Mesothelial cell of epicardium (in vitro differentiated cells): Measurements from ENCODE around the gene QKI. TPM values are rescaled to one million over a fixed set of nuclear protein-coding genes. Genes with fewer than 3 reads are reported as not detected.
"Not testable (repeated sequence)": the region's sequence is repeated elsewhere in the genome, so short reads cannot be mapped to it uniquely, and the experiment has no call there.

Experiments
- DNase-seq, 2 experiments: peaks; one replicate each; pipeline ENCODE4 v3.0.0; 2021; ENCODE audit warnings: low spot score in 2 of 2; ENCODE audit not compliant: unreplicated experiment in 2 of 2
- H3K27ac Mint-ChIP-seq: 2 replicates; pipeline ENCODE4 v1.8.0; 2021; ENCODE audit warnings: mixed read lengths
- H3K27me3 Mint-ChIP-seq: 2 replicates; pipeline ENCODE4 v1.8.0; 2021; ENCODE audit warnings: low read depth, mixed read lengths
- H3K36me3 Mint-ChIP-seq: 2 replicates; pipeline ENCODE4 v1.8.0; 2021; ENCODE audit warnings: mixed read lengths
- H3K4me1 Mint-ChIP-seq: 2 replicates; pipeline ENCODE4 v1.8.0; 2021; ENCODE audit warnings: mixed read lengths
- H3K4me3 Mint-ChIP-seq: 2 replicates; pipeline ENCODE4 v1.8.0; 2021; ENCODE audit warnings: mild to moderate bottlenecking, moderate library complexity, mixed read lengths
- H3K9me3 Mint-ChIP-seq: 2 replicates; pipeline ENCODE4 v1.8.0; 2021; ENCODE audit warnings: mixed read lengths
- total RNA-seq: library from RNA; stranded (reverse); gene quantifications from 3 replicates; pipeline ENCODE4 v1.2.1, GENCODE V29; 2021
- TF ChIP-seq, protein P1 (sequence below): fragments of 200-600 bp; sonication (generic); IDR thresholded peaks from one replicate; pipeline ENCODE4 v1.5.0; 2021; ENCODE audit warnings: antibody characterized with exemption; ENCODE audit not compliant: unreplicated experiment

The QKI gene
- total RNA-seq, 1 donor from 2014 or later = 133 TPM

DNA sequence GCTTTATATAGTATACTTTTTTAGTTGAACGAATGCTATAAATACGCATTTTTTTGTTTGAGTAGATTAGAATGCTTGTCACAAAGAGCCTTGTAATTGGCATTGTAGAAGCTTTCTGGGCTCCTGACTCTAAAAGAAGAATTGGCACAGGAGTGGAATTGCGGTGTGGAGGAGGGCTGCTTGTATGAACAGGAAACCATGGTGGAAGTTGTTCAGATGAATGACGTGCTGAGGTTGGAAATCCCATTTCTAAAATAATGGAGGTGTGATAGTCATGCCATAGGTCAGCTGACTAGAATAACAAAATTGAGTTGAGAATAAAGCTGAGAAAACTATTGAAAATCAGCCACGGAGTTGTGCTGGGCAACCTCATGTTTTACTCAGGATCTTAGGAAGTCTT lies 174.9 kb downstream of the QKI start:
- H3K27me3 Mint-ChIP-seq = no peaks in the 10 kb centered on the region
- peaks cover 34% of the 10 kb centered on the region for H3K9me3 Mint-ChIP-seq
- no peak for DNase-seq
- TF ChIP-seq, protein P1, sequence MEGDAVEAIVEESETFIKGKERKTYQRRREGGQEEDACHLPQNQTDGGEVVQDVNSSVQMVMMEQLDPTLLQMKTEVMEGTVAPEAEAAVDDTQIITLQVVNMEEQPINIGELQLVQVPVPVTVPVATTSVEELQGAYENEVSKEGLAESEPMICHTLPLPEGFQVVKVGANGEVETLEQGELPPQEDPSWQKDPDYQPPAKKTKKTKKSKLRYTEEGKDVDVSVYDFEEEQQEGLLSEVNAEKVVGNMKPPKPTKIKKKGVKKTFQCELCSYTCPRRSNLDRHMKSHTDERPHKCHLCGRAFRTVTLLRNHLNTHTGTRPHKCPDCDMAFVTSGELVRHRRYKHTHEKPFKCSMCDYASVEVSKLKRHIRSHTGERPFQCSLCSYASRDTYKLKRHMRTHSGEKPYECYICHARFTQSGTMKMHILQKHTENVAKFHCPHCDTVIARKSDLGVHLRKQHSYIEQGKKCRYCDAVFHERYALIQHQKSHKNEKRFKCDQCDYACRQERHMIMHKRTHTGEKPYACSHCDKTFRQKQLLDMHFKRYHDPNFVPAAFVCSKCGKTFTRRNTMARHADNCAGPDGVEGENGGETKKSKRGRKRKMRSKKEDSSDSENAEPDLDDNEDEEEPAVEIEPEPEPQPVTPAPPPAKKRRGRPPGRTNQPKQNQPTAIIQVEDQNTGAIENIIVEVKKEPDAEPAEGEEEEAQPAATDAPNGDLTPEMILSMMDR = no peak
- H3K4me1 Mint-ChIP-seq = no peaks in the 10 kb centered on the region
- H3K27ac Mint-ChIP-seq = no peak overlapping the region
- no peak overlapping the region for H3K4me3 Mint-ChIP-seq
- H3K36me3 Mint-ChIP-seq = peaks cover 6% of the 10 kb centered on the region

DNA sequence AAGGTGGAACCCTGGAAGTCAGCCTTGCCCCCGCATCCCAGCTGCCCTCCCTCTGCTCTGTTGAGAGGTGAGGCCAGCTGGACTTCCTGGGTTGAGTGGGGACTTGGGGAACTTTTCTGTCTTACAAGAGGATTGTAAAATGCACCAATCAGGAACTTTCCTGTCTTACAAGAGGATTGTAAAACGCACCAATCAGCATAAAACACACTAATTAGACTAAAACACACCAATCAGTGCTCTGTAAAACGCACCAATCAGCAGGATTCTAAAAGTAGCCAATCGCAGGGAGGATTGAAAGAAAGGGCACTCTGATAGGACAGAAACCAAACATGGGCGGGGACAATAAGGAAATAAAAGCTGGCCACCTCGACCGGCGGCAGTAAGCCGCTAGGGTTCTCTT lies 175.6 kb downstream of the QKI start:
- not testable (repeated sequence) for DNase-seq, H3K4me1 Mint-ChIP-seq, H3K27ac Mint-ChIP-seq, H3K27me3 Mint-ChIP-seq, H3K36me3 Mint-ChIP-seq, H3K4me3 Mint-ChIP-seq
- H3K9me3 Mint-ChIP-seq = peaks cover 34% of the 10 kb centered on the region

DNA sequence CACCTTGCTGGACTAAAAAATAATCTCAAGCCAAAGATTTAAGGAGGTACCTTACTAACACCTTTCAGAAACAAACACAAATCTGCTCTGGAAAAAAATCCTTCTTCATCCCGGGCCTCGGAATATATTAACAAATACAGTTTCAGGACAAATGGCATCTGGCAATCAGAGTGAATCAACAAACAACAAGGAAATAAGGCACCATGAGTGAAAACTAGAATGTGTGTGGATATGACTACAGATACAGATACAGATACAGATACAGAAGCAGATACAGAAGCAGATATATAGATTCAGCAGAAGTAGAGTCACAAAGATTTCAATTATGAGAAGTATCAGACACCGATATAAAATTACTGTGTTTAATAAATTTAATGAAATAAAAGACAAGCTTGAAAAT lies 178.4 kb downstream of the QKI start:
- Mint-ChIP-seq H3K27me3 (no peaks in the 10 kb centered on the region), H3K36me3 (peaks cover 6% of the 10 kb centered on the region), H3K4me3 (no peak overlapping the region)

DNA sequence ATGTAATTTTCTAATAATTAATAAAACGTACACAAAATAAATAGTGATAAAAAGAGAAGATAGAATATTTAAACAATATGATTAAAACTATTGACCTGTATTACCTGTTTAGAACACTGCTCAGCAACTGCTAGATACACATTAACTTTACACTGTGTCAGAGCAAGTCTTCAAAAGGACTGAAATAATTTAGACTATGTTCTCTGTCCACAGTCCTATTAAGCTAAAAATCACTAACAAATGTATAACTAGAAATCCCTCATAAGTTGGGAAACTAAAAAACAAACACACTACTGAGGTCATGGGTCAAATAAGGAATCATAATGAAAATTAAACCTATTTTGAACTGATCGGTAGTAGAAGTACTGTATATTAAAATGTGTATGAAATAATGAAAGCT lies 181.7 kb downstream of the QKI start:
- Mint-ChIP-seq H3K36me3 (peaks cover 6% of the 10 kb centered on the region), H3K9me3 (peaks cover 31% of the 10 kb centered on the region), H3K27ac (no peak overlapping the region), H3K4me3 (no peak overlapping the region), H3K4me1 (no peaks in the 10 kb centered on the region), H3K27me3 (no peaks in the 10 kb centered on the region)
- TF ChIP-seq, protein P1 = no peak
- DNase-seq = no peak

More for the DNA sequence above, 178.4 kb downstream of the QKI start:
- TF ChIP-seq, protein P1 = no peak
- Mint-ChIP-seq H3K9me3 (peaks cover 47% of the 10 kb centered on the region), H3K27ac (no peak overlapping the region), H3K4me1 (no peaks in the 10 kb centered on the region)
- no peak for DNase-seq

DNA sequence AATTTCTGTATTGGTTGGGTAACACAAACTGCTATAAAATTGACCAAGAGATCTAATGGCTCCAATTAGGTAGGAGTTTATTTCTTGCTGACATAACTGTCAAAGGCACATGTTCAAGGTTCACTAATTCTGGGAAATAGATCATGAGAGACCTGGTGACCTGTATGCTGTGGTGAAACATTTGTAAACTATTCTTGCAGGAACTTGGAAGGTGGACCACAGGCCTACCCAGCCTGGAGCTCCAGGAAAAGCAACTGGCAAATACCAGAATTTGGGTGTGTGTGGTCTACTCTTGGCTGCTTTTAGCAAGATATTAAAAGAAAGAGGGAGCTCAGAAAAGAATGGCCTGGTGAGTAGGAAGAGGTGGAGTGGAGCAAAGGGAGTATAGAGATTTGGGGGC lies 184.6 kb downstream of the QKI start:
- no peak for DNase-seq
- H3K4me1 Mint-ChIP-seq = no peaks in the 10 kb centered on the region
- no peaks in the 10 kb centered on the region for H3K36me3 Mint-ChIP-seq
- no peaks in the 10 kb centered on the region for H3K27me3 Mint-ChIP-seq
- no peak overlapping the region for H3K4me3 Mint-ChIP-seq
- peaks cover 13% of the 10 kb centered on the region for H3K9me3 Mint-ChIP-seq
- TF ChIP-seq, protein P1 = no peak
- H3K27ac Mint-ChIP-seq = no peak overlapping the region

DNA sequence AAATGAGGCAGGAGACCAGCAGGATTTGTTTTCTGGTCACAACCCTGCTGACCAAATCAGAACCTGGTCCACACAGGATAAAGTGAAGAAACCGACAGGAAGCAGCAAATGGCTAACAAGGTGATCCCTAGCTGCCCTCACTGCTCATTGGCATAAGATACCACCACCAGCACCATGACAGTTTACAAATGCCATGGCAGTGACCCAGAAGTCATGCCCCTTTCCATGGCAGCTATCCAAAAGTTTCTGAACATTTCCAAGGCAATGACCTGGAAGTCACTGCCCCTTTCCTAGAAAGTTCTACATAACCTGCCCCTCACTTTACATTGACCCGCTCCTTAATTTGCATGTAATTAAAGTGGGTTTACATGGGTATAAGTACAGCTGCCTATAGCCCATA lies 185.2 kb downstream of the QKI start:
- TF ChIP-seq, protein P1 = no peak
- Mint-ChIP-seq H3K9me3 (peaks cover 13% of the 10 kb centered on the region), H3K4me3 (no peak overlapping the region), H3K27me3 (no peaks in the 10 kb centered on the region), H3K27ac (no peak overlapping the region), H3K36me3 (no peaks in the 10 kb centered on the region), H3K4me1 (no peaks in the 10 kb centered on the region)
- no peak for DNase-seq
